WI38 (cell line): Measurements from ENCODE around the gene LRMDA.

Experiments used
- H3K4me3 ChIP-seq: 2 replicates; pipeline ENCODE4 v1.5.1; 2011; ENCODE audit warnings: low read depth, mild to moderate bottlenecking, control low read depth, low read length
- CTCF ChIP-seq: IDR thresholded peaks from 2 replicates; pipeline ENCODE4 v1.5.1; 2012; ENCODE audit warnings: low read depth, mild to moderate bottlenecking, control low read depth, low read length

LRMDA gene

GRCh38 chr10:76350583-76350982 is 919.2 kb downstream of the LRMDA start:
- TF ChIP-seq CTCF = no peak
- no peak overlapping the region for H3K4me3 ChIP-seq

GRCh38 chr10:76352300-76352699 is 920.9 kb downstream of the LRMDA start:
- no peak overlapping the region for H3K4me3 ChIP-seq
- TF ChIP-seq CTCF = no peak

DNA sequence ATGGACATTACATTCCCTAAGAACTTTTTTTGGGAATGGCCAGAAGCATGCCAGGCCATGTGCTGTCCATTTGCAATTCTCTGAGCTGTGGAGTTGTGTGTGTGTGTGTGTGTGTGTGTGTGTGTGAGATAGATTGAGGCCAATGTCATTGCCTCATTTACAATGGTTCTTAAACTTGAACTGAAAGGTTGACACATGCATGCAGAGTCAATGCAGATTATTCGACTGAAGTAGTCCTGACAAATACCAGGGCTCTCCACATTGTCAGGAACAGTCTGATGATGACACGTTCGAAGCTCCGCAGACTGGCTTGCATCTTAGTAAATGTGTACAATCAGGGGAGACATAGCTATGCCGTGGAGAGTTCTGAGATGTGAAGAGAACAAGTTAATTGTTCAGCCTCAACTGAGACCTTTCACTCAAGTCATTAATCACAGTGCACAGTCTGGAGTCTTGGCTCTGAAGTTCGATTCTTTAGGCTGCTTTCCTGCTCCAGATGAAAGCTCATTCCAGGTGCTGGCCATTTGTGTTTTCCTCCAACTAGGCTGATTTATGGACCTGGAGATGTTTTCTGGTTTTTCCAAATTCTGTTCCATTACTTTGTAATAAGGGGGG is 921.9 kb downstream of the LRMDA start:
- TF ChIP-seq CTCF = no peak
- H3K4me3 ChIP-seq = no peak overlapping the region

DNA sequence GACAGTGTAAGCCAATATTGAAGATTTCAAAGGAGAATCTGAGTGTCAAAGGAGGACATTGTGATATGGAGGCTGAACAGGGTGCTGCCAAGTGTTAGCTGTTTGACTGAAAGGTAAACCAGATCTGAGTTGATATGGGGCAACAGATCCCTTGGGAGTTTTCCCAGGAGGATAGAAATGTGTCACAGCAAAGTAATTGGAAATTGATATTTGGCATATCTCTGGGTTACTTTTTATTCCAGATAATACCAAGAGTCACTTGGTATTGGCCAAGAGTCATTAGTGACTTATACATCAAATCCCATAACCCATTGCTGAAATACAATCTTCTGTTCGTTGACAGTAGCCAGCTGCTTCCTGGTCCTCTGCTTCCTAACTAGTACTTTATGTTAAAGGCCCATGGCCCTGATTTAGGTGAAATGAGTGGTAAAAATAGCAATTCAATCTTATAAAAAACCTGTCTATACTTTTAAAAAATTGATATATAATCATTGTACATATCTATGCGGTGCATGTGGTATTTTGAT is 922.9 kb downstream of the LRMDA start:
- H3K4me3 ChIP-seq = no peak overlapping the region
- TF ChIP-seq CTCF = no peak

DNA sequence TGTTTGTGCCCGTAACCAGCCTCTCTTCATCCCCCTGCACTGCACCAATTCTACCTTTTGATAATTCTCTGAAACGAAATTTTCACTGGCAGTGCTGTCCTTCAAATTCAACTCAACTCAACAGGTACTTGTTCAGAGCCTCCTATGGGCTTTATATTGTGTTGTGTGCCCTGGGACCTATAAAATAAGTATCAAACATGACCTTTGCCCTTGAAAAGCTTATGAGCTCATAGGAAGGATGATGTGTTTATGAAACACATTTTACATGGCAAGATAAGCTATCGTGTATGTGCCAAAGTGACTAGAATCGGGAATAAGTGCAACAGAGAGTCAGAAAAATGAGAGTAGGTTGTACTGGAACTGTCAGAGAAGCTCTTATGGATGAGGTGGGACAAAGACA is 923.5 kb downstream of the LRMDA start:
- no peak overlapping the region for H3K4me3 ChIP-seq
- no peak for TF ChIP-seq CTCF

DNA sequence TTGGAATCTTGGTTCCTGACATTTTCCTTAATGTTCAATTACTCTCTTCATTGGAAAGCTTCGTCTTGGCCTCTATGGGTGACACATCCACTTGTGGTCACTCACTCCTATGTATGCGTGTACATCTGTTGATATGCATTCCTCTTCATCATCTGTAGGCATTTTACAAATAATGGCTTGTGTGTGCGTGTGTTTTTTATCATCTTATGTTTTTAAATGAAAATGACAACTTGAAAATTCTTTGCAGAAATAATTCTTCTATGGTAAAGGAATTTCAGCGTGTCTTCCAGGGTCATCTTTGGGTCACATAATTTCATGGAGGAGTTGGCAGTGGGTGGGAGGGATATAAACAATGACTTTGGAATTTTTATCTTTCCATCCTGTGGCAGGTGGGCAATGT is 925.1 kb downstream of the LRMDA start:
- no peak for TF ChIP-seq CTCF
- no peak overlapping the region for H3K4me3 ChIP-seq

DNA sequence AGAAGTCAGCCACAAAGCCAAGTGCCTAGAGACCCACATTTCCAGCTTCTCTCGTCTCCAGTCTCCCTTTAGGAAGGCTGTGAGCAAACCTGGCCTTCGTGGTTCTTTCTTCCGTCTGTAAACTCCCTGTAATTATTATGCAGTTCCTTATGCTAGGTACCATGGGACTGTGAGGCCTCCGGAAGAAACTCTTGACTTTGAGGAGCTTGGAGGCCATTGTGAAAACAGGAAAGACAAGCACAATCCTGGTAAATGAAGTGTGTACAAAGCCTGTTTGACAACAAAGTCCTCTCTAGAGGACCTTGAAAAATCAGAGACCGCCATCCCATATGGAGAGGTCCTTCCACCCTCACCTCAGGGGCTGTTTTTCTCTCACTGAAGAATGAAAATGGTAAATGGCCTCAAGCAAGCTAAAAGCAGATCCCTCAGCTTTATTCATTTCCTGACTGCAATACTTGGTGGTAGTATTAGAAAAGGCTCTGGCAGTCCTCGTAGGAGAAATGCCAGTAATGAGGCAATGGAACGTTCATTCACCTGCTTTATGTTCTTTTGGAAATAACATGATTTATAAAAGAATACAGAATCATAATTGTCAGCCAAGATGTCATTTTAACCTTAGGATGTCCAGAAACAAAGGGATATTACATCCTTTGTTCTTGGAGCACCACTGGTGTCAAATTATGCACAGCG is 926.4 kb downstream of the LRMDA start:
- no peak for TF ChIP-seq CTCF
- H3K4me3 ChIP-seq = no peak overlapping the region
